ENCODE results near the gene COL6A2. TPM values are rescaled to one million over a fixed set of nuclear protein-coding genes. Genes with fewer than 3 reads are reported as not detected.
"Not testable (repeated sequence)": the region's sequence is repeated elsewhere in the genome, so short reads cannot be mapped to it uniquely, and the experiment has no call there.

The COL6A2 gene
- total RNA-seq, 1 experiment from 2014 or later, result 38.5 TPM

- DNase-seq (ENCODE audit: low spot score), result no peak
Observed at GRCh38 chr21:46172863-46173528, 75.1 kb downstream of the COL6A2 start.

GRCh38 chr21:46173573-46173972, 75.7 kb downstream of the COL6A2 start:
- no peak for DNase-seq (ENCODE audit: low spot score)

- DNase-seq (ENCODE audit: low spot score), result not testable (repeated sequence)
Observed at GRCh38 chr21:46176443-46177129, 78.7 kb downstream of the COL6A2 start.

DNA sequence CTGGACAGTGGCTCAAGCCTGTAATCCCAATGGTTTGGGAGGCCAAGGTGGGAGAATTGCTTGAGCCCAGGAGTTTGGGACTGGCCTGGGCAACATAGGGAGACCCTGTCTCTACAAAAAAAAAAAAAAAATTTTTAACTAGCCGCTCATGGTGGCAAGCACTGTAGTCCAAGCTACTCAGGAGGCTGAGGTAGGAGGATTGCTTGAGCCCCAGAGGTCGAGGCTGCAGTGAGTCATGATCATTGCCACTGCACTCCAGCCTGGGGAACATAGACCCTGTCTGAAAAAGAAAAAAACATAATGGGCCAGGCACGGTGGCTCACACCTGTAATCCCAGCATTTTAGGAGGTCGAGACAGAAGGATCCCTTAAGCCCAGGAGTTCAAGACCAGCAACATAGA, 81.0 kb downstream of the COL6A2 start:
- DNase-seq (ENCODE audit: low spot score), result no peak

Other genes with a start within 250 kb of the COL6A2 start
- gene COL6A1, start 116.3 kb upstream of the COL6A2 start, total RNA-seq (2014; rRNA removed; shearing (Covaris generic)), result 29.6 and 34.1 TPM in 2 replicates
- gene FTCD, start 57.5 kb downstream of the COL6A2 start, total RNA-seq (2014; rRNA removed; shearing (Covaris generic)), result 0.41 TPM in 1 of 2 replicates, not detected in the other
- 0.31 and 2.7 TPM in 2 replicates for gene SPATC1L, start 86.3 kb downstream of the COL6A2 start, total RNA-seq (2014; rRNA removed; shearing (Covaris generic))
- gene LSS, start 130.7 kb downstream of the COL6A2 start, total RNA-seq (2014; rRNA removed; shearing (Covaris generic)), result 27.1 and 46.4 TPM in 2 replicates
- gene MCM3AP, start 187.5 kb downstream of the COL6A2 start, total RNA-seq (2014; rRNA removed; shearing (Covaris generic)), result 41.7 and 48.9 TPM in 2 replicates
- 38.2 and 42.9 TPM in 2 replicates for gene YBEY, start 188.2 kb downstream of the COL6A2 start, total RNA-seq (2014; rRNA removed; shearing (Covaris generic))
- 7.7 and 11.9 TPM in 2 replicates for gene C21orf58, start 225.8 kb downstream of the COL6A2 start, total RNA-seq (2014; rRNA removed; shearing (Covaris generic))
- 5.2 and 8.1 TPM in 2 replicates for gene PCNT, start 226.0 kb downstream of the COL6A2 start, total RNA-seq (2014; rRNA removed; shearing (Covaris generic))

Measured in H4 (cell line).